Keratinocyte (primary cell): Measurements from ENCODE around the gene SLC39A11. TPM values are rescaled to one million over a fixed set of nuclear protein-coding genes. Genes with fewer than 3 reads are reported as not detected.

Source experiments
- DNase-seq: peaks from one replicate; pipeline ENCODE4 v3.0.0-alpha.2; 2011; ENCODE audit warnings: low read depth, missing footprints, low spot score
- FAIRE-seq: peaks from 2 replicates; lab custom pipeline; 2011; peaks lifted over from hg19 to GRCh38; lab: Jason Lieb, UNC
- H2AFZ ChIP-seq: 2 replicates; pipeline ENCODE4 v1.6.0; 2012; ENCODE audit warnings: low read length, control low read depth, inconsistent platforms; ENCODE audit not compliant: control insufficient read depth
- H3K27ac ChIP-seq: 2 replicates; pipeline ENCODE4 v1.5.1; 2011; ENCODE audit warnings: low read length; ENCODE audit not compliant: control insufficient read depth, insufficient read depth
- H3K27me3 ChIP-seq: 3 replicates; pipeline ENCODE4 v1.6.0; 2011; ENCODE audit warnings: low read length; ENCODE audit not compliant: control insufficient read depth, insufficient read depth; ENCODE audit errors: extremely low read depth
- H3K36me3 ChIP-seq, 2 experiments: 2 replicates in 1 of 2; 3 replicates in 1 of 2; pipeline ENCODE4 v1.5.1; 2011; ENCODE audit warnings: low read length in 2 of 2, mild to moderate bottlenecking in 1 of 2; ENCODE audit not compliant: control insufficient read depth in 2 of 2, insufficient read depth in 2 of 2; ENCODE audit errors: extremely low read depth in 1 of 2
- H3K4me1 ChIP-seq: 3 replicates; pipeline ENCODE4 v1.5.1; 2011; ENCODE audit warnings: low read length; ENCODE audit not compliant: control insufficient read depth, insufficient read depth; ENCODE audit errors: extremely low read depth
- H3K4me2 ChIP-seq: 3 replicates; pipeline ENCODE4 v1.6.0; 2011; ENCODE audit warnings: low read depth, low read length; ENCODE audit not compliant: control insufficient read depth, insufficient read depth; ENCODE audit errors: extremely low read depth
- H3K4me3 ChIP-seq, 3 experiments: fragments of 200-600 bp in 1 of 3; sonication (generic) in 1 of 3; 2 replicates in 2 of 3; 3 replicates in 1 of 3; pipeline ENCODE4 v1.5.1; 2011 to 2016; ENCODE audit warnings: low read length in 3 of 3, mild to moderate bottlenecking in 3 of 3, control low read depth in 2 of 3, inconsistent platforms in 1 of 3, low read depth in 1 of 3, mixed read lengths in 1 of 3, mixed run types in 1 of 3, moderate library complexity in 1 of 3; ENCODE audit not compliant: control insufficient read depth in 2 of 3, insufficient read depth in 2 of 3; ENCODE audit errors: extremely low read depth in 1 of 3
- H3K79me2 ChIP-seq: 2 replicates; pipeline ENCODE4 v1.6.0; 2012; ENCODE audit warnings: low read length; ENCODE audit not compliant: control insufficient read depth, insufficient read depth
- H3K9ac ChIP-seq: 3 replicates; pipeline ENCODE4 v1.6.0; 2011; ENCODE audit warnings: low read length; ENCODE audit not compliant: control insufficient read depth, insufficient read depth; ENCODE audit errors: extremely low read depth
- H3K9me1 ChIP-seq: 3 replicates; pipeline ENCODE4 v1.6.0; 2011; ENCODE audit warnings: low read length; ENCODE audit not compliant: control insufficient read depth, insufficient read depth; ENCODE audit errors: extremely low read depth
- H3K9me3 ChIP-seq: 2 replicates; pipeline ENCODE4 v1.5.1; 2012; ENCODE audit warnings: low read depth, low read length; ENCODE audit not compliant: control insufficient read depth
- H4K20me1 ChIP-seq: 3 replicates; pipeline ENCODE4 v1.6.0; 2011; ENCODE audit warnings: low read length; ENCODE audit not compliant: control insufficient read depth, insufficient read depth; ENCODE audit errors: extremely low read depth
- CTCF ChIP-seq, 3 experiments: IDR thresholded peaks in 1 of 3; conservative IDR thresholded peaks in 1 of 3; optimal IDR thresholded peaks in 1 of 3; 2 replicates in 2 of 3; 3 replicates in 1 of 3; pipeline versions ENCODE3 to v1.5.1; 2011; ENCODE audit warnings: low read length in 3 of 3, mild to moderate bottlenecking in 3 of 3, moderate library complexity in 2 of 3, control low read depth in 1 of 3, inconsistent platforms in 1 of 3; ENCODE audit not compliant: insufficient read depth in 2 of 3; ENCODE audit errors: extremely low read depth in 1 of 3
- EZH2 ChIP-seq: IDR thresholded peaks from one replicate; pipeline ENCODE4 v1.6.1; 2012; ENCODE audit warnings: inconsistent platforms, mild to moderate bottlenecking, low read length, moderate library complexity
- dilution Hi-C: fragments of 300-500 bp; cut with MboI; formaldehyde crosslinking; loops from one replicate; pipeline ENCODE4 v1.7.0; 2020; ENCODE audit warnings: low sequenced_read_pairs; ENCODE audit not compliant: extremely low pct_ligation_motif_present
- polyA plus RNA-seq, 5 experiments: library from polyadenylated mRNA; depleted of rRNA in 3 of 5; stranded (reverse) in 3 of 5; stranded (forward) in 1 of 5; unstranded in 1 of 5; fragments of >200 nt; gene quantifications; 1 replicate in 1 of 5; 2 replicates in 3 of 5; 3 replicates in 1 of 5; pipeline versions ENCODE4 v1.2.1 to v1.2.3, GENCODE V29; 2011 to 2012; ENCODE audit warnings: missing spikeins in 2 of 5, low read depth in 1 of 5, low replicate concordance in 1 of 5

The SLC39A11 gene
- polyA plus RNA-seq, 1 donor (not counting 4 experiments of a cell fraction or from before 2014, with no cell fraction given), result 11.5 TPM

GRCh38 chr17:72865954-72866353 lies 226.5 kb downstream of the SLC39A11 start:
- no peaks in the 10 kb centered on the region for H3K27me3 ChIP-seq
- no peak for FAIRE-seq
- dilution Hi-C loops, result no loop called here

GRCh38 chr17:72863526-72864211 lies 228.8 kb downstream of the SLC39A11 start:
- FAIRE-seq (no peak), DNase-seq (no peak)

More at GRCh38 chr17:72865954-72866353, 226.5 kb downstream of the SLC39A11 start:
- no peaks in the 10 kb centered on the region for H4K20me1 ChIP-seq
- no peak for TF ChIP-seq EZH2
- no peak for TF ChIP-seq CTCF (optimal IDR thresholded peaks at IDR 0.05 in 1 of 3, IDR thresholded peaks at IDR 0.05 in 1 of 3, conservative IDR thresholded peaks at IDR 0.05 in 1 of 3; ENCODE audit: extremely low read depth in 1 of 3, insufficient read depth in 2 of 3, low read length in 3 of 3)
- no peak overlapping the region for H2AFZ ChIP-seq
- no peaks in the 10 kb centered on the region for H3K9me3 ChIP-seq
- H3K36me3 ChIP-seq, result no peaks in the 10 kb centered on the region
- no peak overlapping the region for H3K4me3 ChIP-seq
- H3K79me2 ChIP-seq, result no peaks in the 10 kb centered on the region
- H3K4me2 ChIP-seq, result no peak overlapping the region
- DNase-seq, result no peak
- no peaks in the 10 kb centered on the region for H3K9me1 ChIP-seq
- H3K4me1 ChIP-seq, result no peaks in the 10 kb centered on the region
- H3K27ac ChIP-seq, result no peak overlapping the region
- no peak overlapping the region for H3K9ac ChIP-seq

More at GRCh38 chr17:72863526-72864211, 228.8 kb downstream of the SLC39A11 start:
- no peak for TF ChIP-seq EZH2
- Histone ChIP-seq H3K9ac (no peak overlapping the region), H3K9me3 (no peaks in the 10 kb centered on the region), H3K27ac (no peak overlapping the region), H3K4me1 (no peaks in the 10 kb centered on the region), H2AFZ (no peak overlapping the region), H3K36me3 (no peaks in the 10 kb centered on the region), H3K9me1 (no peaks in the 10 kb centered on the region), H3K4me2 (no peak overlapping the region), H3K27me3 (no peaks in the 10 kb centered on the region), H4K20me1 (no peaks in the 10 kb centered on the region), H3K79me2 (no peaks in the 10 kb centered on the region), H3K4me3 (no peak overlapping the region)
- dilution Hi-C loops, result no loop called here
